KOPT-K1 (cell line): ENCODE results near the gene FBXO39.
"Not testable (repeated sequence)": the region's sequence is repeated elsewhere in the genome, so short reads cannot be mapped to it uniquely, and the experiment has no call there.

Source experiments
- H3K27ac ChIP-seq: fragments of 200-600 bp; sonication (generic); 2 replicates; pipeline ENCODE4 v1.5.1; 2016; ENCODE audit warnings: antibody characterized with exemption, mild to moderate bottlenecking, low read depth, low read length; ENCODE audit not compliant: poor library complexity, severe bottlenecking
- H3K36me3 ChIP-seq: fragments of 200-600 bp; sonication (generic); 2 replicates; pipeline ENCODE4 v1.5.1; 2017; ENCODE audit warnings: antibody characterized with exemption, mild to moderate bottlenecking, low read length, moderate library complexity; ENCODE audit not compliant: insufficient read depth
- H3K9me3 ChIP-seq: fragments of 200-600 bp; sonication (generic); 2 replicates; pipeline ENCODE4 v1.5.1; 2017; ENCODE audit warnings: antibody characterized with exemption, low read length, mild to moderate bottlenecking; ENCODE audit not compliant: insufficient read depth, poor library complexity, severe bottlenecking

FBXO39 gene

DNA sequence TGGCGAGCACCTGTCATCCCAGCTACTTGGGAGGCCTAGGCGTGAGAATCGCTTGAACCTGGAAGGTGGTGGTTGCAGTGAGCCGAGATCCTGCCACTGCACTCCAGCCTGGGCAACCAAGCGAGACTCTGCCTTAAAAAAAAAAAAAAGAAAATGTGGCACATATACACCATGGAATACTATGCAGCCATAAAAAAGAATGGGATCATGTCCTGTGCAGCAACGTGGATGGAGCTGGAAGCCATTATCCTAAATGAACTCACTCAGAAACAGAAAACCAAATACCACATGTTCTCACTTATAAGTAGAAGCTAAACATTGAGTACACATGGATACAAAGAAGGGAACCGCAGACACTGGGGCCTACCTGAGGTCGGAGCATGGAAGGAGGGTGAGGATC lies 1.1 kb upstream of the FBXO39 start:
- Histone ChIP-seq H3K36me3 (peaks cover 45% of the 10 kb centered on the region), H3K9me3 (peaks cover 57% of the 10 kb centered on the region)
- not testable (repeated sequence) for H3K27ac ChIP-seq

DNA sequence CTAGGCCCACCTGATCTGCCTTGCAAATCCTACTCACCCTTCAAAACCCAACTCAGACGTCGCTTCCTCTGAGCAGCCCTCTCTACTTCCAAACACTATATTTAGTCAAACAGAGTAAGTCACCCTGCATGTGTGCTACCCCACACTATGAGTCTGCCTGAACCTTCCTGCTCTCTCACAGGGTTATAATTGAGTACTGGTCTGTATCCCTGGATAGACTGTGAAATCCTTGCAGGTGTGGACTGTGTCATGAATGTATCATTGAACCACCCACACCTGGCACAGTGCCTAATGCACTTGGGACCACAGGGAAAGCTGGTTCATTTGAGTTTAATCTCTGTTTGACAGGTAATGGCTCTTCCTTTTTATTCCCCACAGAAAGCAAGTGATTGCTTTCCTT lies 3.4 kb downstream of the FBXO39 start:
- H3K9me3 ChIP-seq, result peaks cover 45% of the 10 kb centered on the region
- peaks cover under 1% of the 10 kb centered on the region; the same call in 1 of the 2 replicates for H3K36me3 ChIP-seq
- no peak overlapping the region for H3K27ac ChIP-seq

DNA sequence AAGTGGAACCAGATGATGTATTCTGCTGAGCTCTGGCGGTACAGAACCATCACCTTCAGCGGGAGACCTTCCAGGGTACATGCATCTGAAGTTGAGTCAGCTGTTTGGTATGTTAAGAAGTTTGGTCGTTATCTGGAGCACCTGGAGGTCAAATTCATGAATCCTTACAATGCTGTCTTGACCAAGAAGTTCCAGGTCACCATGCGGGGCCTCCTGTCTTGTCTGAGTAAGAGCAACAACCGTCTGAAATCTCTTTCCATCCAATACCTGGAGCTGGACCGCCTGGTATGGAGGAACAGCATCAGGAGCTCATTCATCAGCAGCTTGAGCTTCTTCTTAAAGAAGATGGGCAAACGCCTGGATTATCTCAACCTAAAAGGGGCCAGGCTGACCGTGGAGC lies 4.0 kb downstream of the FBXO39 start:
- Histone ChIP-seq H3K36me3 (no peaks in the 10 kb centered on the region; the same call in 1 of the 2 replicates), H3K27ac (no peak overlapping the region), H3K9me3 (peaks cover 39% of the 10 kb centered on the region)

DNA sequence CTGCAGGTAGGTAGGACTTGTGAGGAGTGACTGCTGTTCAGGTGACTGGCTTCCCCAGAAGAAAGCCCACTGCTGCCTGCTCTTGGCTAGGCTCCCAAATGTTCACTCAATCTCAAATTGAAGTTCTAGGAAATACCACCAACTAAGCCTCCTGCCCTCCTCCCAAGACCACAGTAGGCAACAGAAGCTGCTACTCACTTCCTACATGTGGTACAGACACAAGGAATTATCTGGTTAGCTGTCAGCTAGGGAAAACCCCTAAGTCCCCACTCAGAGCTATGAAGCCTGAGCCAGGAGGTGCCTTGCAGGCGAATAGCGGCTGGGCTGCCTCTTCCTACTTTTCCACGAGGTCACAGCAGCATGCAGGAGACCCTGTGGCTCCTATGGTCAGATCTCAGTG lies 4.9 kb downstream of the FBXO39 start:
- no peak overlapping the region for H3K27ac ChIP-seq
- H3K36me3 ChIP-seq, result no peaks in the 10 kb centered on the region
- peaks cover 30% of the 10 kb centered on the region for H3K9me3 ChIP-seq

DNA sequence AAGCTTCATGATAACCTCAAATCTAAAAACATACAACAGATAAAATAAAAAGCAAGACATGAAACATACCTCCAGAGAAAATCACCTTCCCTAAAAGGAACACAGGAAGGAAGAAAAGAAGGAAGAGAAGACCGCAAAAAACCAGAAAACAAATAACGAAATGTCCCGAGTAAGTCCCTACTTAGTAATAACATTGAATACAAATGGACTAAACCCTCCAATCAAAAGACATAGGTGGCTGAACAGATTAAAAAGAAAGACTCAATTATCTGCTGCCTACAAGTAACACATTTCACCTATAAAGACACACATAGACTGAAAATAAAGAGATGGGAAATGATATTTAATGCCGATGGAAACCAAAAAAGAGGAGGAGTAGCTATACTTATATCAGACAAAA lies 6.2 kb downstream of the FBXO39 start:
- H3K36me3 ChIP-seq, result no peaks in the 10 kb centered on the region
- H3K9me3 ChIP-seq, result peaks cover 24% of the 10 kb centered on the region
- no peak overlapping the region for H3K27ac ChIP-seq

DNA sequence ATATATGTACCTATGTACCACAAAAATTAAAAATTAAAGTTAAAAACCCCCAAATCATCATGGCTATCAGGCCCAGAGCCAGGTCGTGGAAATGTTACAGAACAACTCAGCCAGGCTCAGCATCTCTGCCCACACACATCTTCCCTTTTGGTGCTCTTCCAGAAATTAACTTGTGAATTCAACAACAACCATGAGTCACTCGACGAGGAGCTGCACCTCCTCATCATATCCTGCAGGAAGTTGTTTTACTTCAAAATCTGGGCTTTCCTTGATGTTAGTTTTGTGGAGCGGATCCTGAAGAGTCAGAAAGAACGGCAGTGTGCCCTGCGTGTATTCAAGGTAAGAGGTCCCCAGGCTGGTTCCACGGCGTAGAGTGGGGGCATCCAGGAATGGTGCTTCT lies 10.6 kb downstream of the FBXO39 start:
- no peak overlapping the region for H3K27ac ChIP-seq
- H3K36me3 ChIP-seq, result no peaks in the 10 kb centered on the region
- H3K9me3 ChIP-seq, result no peaks in the 10 kb centered on the region

DNA sequence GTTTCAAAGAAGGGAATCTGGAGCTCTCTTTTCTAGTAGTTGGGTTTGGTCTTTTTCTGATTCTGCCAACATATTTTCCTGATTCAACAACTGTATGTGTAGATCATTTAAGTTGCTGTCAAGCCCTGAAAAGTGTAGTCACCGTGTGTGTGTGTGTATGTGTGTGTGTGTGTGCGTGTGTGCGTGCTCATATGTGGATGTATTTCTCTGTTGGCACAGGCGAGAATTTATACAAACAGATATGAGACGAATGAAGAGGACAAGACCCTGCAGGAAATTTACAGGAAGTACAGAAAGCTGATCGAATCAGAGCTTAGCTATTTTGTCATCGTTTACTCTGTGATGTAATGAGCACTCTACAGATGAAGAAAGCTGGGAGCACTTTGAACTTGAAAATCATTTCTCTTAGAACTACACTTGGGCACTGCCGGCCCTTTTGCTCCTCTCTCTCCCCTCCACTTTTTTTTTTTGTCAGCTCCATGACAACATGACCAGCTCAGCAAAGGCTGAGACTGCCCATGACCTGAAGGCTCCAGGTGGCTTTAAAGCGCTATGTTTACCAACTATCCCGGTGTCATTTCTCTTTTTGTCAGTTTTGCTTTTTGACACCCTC lies 11.2 kb downstream of the FBXO39 start:
- no peaks in the 10 kb centered on the region for H3K36me3 ChIP-seq
- H3K9me3 ChIP-seq, result no peaks in the 10 kb centered on the region
- H3K27ac ChIP-seq, result no peak overlapping the region

DNA sequence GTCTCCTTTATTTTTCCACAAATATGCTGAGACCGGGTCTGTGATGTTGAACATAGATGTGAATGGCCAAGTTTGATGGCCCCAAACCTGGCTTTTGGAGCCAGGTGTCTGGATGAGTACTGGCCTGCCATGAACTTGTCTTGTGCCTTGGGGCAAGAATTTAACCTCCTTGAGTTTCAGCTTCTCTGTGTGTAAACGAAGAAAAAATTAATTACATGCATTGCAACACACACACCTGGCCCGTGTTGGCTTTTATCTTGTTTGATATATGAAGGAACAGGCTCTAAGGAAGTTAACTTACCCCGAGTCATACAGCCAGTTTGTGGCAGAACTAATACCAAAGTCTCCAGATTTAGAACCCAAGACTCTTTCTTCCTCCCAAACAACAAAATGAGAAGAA lies 13.1 kb downstream of the FBXO39 start:
- H3K9me3 ChIP-seq, result no peaks in the 10 kb centered on the region
- H3K27ac ChIP-seq, result no peak overlapping the region
- no peaks in the 10 kb centered on the region for H3K36me3 ChIP-seq

DNA sequence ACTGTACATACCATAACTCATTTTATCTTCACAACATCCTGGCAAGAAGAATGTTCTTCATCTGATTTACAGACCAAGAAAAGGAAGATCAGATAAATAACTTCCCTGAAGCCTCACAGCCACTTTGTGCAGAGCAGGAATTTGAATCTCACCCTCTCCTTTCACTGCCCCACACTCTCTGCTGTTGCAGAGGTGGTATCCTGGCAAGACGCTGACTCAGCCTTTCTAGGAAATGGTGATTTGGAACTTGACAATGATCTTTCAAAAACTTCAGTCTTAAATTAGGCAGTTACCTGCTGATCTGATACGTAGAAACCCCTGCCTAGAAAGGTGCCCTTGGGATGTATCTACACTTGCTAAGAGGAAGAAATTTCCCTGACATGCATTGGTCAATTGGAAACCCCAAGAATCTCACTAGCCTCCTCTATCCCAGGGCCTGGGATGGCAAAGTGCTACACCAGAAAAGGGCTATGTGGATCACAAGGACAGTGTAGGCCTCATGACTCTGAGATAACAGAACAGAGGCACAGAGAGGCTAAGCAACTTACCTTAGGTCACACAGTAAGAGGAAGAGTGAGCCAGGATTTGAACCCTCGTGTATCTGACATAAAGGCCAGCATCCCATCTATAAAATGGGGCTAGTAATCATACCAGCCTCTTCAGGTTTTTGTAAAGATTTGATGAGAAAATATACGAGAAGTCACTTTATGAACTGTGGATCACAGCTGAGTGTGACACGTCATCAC lies 17.9 kb downstream of the FBXO39 start:
- Histone ChIP-seq H3K27ac (no peak overlapping the region), H3K9me3 (no peaks in the 10 kb centered on the region), H3K36me3 (no peaks in the 10 kb centered on the region)

DNA sequence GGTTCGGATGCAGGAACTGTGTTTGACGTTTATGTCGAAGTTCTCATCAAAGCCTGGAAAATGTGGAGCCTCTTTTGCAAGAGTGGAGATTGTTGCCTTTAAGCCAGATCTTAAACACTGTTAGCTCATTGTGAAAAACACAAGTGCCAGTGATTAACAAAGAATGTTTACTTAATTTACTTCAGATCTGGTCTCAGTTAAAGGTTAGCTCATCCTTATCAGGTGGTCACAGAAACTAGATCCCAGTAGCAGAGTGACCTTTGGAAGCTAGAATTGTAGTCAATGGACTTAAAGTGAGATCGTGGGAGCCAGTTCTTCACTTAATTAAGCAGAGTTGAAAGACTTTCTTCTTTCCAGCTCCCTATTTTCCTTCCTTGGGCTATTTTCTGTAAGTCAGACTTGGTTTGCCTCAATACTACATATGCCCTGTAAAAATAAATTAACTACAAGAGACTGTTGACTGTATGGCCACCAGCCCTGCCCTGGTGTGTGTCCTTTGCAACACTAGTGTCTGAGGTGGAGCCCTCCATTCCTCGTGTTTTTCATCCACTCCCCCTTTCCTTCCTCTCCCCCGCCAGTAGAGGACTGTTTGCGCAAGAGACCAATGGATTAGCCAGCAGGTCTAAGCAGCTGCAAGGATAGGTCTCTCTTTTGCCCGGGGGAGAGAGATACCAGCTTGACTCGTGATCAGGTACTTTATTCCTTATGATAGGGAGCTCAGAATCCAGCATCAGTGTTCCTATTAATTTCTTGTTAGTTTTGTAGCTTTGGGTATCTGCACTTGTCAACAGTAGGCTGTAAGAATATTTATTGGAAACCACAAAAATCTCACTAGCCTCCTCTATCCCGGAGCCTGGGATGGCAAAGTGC lies 20.2 kb downstream of the FBXO39 start:
- H3K9me3 ChIP-seq, result no peaks in the 10 kb centered on the region
- H3K36me3 ChIP-seq, result no peaks in the 10 kb centered on the region
- no peak overlapping the region for H3K27ac ChIP-seq

DNA sequence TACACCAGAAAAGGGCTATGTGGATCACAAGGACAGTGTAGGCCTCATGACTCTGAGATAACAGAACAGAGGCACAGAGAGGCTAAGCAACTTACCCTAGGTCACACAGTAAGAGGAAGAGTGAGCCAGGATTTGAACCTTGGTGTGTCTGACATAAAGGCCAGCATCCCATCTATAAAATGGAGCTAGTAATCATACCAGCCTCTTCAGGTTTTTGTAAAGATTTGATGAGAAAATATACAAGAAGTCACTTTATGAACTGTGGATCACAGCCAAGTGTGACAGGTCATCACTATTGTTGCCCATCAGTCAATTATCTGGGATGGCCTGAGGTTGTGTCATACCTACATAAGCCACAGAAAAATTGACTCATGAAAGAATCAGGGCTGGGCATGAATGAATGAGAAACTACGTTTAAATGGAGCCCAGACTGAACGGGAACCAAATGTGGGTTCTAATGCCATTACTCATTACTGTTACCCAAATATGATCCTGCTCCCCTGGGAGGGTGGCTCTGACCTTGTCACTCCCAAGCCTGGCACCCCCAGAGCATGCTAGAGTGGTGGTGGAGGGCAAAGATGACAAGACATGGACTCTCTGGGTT lies 21.0 kb downstream of the FBXO39 start:
- Histone ChIP-seq H3K27ac (no peak overlapping the region), H3K9me3 (no peaks in the 10 kb centered on the region), H3K36me3 (no peaks in the 10 kb centered on the region)

DNA sequence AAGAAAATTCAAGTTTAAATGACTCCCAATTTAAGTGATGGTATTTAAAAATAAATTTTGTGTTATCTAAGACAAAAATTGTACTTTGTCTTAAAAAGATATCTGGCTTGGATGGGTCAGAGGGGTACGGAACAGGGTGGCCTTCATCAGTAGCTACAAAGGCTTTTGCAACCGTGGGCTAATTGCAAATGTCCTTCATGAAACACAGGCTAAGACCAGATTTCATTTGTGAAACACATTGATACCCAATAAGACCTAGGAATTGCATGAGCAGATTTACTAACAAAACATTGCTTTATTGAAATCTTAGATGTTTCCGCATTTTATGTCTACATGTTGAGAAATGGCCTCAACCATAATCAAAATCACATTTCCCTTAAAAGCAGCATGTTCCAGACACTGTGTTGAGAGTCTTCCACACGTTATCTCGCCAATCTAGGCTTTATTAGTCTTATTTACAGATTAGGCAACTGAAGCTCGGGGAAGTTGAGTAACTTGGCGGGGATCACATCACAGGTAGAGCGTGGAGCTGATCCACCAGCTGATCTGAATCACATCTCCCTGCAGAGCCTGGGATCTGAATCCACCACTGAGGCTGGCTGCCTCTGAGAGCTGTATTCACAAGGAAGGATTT lies 21.8 kb downstream of the FBXO39 start:
- Histone ChIP-seq H3K27ac (no peak overlapping the region), H3K36me3 (no peaks in the 10 kb centered on the region), H3K9me3 (no peaks in the 10 kb centered on the region)

DNA sequence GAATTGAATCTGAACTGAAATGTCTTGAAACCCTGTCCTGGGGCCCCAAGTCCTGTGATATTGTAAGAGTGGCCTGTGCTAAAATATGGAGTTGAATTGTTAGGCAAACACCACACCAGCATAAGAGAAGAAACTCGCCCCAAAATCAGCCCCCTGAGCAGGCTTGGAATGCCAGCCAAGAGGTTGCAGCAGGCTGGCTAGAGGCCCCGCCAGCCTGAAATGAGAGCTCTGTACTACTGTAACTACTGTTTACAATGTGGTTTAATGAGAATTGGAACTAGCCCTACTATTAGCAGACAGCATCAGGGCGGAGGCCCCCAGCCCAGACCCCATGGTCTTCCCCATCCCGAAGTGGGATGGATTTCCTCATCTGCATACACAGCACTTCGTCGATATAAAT lies 23.7 kb downstream of the FBXO39 start:
- Histone ChIP-seq H3K36me3 (no peaks in the 10 kb centered on the region), H3K27ac (no peak overlapping the region), H3K9me3 (no peaks in the 10 kb centered on the region)

DNA sequence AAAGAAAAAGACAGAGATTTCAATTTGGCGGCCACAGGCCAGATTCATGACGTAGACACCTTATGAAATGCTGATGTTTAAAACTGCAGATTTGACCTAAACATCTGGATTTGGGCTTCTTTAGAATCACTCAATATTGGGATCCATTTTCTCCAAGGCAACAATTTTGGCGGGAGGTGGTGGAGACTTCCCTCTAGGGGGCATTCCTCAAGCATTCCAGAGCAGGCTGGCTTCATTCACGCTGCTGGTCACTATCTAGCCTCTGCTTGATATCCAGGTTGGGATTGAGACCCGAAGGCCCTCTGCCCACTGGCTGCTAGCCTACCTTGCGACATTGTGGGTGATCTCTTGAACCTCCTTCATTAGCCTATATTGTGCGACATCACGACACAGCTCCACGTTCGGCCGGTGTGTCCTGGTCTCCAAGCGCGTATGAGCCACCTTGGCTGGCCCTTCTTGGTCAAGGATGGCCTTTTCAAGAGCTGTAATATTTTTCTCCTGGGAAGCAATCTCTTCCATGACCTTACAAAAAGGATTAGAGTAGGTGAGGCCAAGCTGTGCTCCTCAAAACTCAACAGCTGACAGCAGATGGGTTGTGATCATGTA lies 24.5 kb downstream of the FBXO39 start:
- Histone ChIP-seq H3K27ac (no peak overlapping the region), H3K36me3 (no peaks in the 10 kb centered on the region), H3K9me3 (no peaks in the 10 kb centered on the region)
